Measurements from ENCODE around the gene ADAM19.
"Not testable (repeated sequence)": the region's sequence is repeated elsewhere in the genome, so short reads cannot be mapped to it uniquely, and the experiment has no call there.

Gene ADAM19

DNA sequence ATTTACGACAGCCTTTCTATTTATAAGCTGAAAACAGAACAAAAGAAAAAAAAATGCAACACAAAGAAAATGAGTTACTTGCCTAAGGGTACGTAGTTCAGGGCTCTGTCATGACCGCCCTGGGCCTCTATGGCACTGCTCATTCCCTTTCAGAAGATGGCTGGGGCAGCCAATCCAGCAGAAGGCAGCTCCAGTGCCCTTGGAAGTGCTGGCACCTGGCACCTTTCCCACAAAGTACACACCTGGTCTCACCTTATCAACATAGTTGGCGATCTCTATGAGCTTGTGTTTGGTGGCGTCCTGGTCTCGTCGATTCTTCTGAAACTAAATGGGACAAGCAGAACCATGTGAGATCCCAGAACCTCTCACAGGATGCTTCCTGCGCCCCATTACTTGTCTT is 62.4 kb downstream of the ADAM19 start:
- DNase-seq, result no peak

DNA sequence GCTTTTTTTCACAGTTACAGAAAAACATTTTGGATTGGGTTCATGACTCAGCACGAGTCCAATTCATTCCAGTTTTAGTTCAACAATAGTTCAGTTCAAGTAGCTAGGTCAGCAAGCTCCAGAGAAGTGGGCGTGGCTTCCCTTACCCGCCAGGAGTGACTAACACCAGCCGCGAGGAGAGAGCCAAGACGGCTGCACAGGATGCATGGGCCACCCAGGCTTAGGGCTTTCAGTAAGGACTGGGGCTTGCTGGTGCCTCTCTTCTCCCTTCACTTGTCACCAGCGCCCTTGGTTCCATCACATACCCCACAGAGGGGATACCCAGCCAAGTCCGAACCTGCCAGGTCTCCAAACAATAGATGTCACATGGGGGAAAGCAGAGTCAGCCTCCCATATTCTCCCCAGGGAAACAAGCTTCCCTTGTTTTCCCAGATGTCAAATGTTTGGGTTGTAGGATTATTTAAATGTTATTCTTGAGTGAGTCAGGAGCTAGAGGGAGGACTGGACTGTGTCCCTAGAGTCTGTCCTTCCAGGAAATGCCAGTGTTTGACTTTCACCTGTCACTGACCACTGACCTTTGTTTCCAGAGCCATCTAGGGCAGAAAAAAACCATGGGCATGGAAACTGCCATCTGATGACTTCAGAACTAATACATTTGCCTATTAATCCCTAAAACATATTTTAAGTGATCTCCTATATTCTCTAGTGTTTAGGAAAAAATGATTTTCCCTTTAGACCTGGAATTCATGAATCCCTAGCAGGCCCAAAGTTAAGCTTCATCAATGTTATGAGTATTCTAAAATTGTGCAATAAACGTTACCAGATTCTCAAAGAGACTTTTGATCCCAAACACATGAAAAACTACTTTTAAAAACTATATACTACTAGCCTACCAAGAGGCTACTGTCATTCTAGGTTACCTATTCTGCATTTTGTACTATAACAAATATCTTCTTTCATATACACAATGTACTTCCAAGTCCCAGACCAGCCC is 63.6 kb downstream of the ADAM19 start:
- DNase-seq, result no peak

DNA sequence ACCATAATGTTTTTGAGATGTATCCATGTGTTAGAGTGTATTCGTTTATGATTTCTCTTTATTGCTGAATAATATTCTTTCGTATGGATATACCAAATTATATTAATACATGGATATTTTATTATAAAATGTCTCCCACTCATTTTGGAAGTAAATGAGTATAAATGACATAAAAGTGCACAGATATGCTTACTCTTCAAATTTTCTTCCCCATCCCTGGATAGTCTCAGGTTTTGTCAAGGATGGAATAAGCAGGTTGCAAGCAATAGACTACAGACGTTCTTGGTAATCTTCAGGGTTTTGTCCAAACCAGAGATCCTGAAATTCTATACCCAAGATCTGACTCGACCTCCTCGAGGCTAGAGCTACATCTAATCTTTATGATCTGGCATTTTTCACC is 64.9 kb downstream of the ADAM19 start:
- no peak for DNase-seq

DNA sequence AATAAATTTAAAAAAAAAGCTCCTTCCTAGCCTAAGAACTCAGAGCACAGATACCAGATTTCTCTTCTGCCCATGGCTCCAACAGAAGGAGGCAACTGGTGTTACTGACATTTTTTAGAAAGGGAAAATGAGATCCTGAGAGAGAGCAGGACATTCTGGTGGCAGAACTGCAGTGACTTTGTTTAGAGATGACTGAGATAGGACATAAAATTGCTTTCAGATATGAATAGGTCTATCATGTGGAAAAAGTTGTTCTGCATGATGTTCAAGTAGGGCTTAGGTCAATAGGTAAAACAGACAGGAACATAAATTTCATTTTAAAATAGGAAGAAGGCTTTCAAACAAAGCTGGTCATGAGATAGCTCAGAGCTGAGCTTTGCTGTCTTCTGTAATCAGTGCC is 66.0 kb downstream of the ADAM19 start:
- DNase-seq, result no peak

DNA sequence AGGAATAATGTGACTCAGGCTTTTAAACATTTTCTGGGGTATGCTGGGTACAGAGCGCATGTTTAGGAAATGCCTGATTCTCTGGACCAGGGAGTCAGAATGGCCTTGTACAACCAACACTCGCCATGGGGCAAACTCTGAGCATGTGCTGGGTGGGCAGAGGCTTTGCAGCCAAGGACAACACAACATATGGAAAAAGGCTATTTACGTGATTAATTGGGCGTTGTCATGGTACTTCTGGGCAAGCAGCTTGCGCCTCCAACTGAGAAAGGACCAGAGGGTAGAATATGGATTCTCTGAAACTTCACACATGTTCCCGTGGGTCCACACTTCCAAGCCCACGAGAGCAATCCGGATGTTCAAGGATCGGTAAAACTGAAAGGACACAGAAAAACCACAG is 66.5 kb downstream of the ADAM19 start:
- peak in 1 of 3 experiments; percentile 1 for DNase-seq

DNA sequence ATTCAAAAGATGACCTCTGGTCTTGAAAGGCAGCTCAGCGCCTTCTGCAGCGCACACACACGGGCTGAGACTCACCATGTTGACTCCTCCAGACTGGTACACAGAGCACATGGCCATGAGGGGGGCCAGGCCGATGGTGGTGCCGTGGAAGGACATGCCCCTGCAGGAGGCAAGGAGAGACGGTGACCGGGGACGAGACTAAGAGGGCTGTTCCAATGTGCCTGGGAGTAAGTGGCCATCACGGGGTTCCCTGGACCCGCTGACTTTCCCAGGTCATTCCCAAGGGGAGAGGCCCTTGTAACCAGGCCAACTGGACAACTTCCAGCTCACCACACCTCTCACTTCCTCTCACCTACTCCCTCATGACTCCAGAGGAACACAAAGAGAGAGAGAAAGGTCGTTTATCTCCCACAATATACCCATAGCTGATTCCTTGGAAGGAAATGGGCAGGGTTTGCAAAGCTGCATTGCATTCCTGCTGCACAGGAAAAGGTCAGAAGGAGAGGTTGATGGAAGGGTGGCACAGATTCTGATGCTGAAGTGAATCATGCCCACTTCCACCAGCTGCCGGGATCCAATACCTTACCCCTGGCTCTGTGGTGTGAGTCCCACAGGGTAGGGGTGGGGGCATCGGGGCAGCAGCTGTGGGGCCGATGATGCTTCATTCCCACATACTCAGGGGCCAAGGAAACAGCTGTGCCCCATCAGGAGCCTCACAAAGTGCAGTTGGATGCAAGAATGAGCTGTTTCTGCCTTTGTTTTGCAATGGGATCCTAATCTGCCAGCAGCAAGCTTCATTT is 68.4 kb downstream of the ADAM19 start:
- no peak for DNase-seq

DNA sequence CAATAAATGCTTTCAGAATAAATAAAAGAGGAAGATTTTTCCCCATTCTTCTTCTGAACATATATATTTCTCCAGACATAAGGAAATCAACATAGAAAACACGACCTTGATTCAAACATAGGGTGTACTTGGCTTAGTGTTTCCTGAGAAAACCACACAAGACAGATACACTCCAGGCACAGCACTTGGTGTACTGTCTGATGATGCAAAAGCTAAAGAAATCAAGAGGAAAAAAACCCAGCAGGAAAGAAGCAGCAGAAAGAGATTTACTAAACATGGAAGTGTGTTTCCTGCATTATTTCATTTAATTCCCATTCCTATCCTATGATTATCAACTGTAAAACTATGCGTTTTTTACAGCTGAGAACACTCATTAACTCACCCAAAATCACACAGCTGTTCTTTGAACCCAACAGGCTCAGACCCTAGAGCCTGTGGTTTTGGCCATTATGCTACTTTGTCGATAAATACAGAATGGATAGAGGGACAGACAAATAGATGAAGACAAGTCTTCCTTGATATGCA is 69.4 kb downstream of the ADAM19 start:
- DNase-seq, result no peak

DNA sequence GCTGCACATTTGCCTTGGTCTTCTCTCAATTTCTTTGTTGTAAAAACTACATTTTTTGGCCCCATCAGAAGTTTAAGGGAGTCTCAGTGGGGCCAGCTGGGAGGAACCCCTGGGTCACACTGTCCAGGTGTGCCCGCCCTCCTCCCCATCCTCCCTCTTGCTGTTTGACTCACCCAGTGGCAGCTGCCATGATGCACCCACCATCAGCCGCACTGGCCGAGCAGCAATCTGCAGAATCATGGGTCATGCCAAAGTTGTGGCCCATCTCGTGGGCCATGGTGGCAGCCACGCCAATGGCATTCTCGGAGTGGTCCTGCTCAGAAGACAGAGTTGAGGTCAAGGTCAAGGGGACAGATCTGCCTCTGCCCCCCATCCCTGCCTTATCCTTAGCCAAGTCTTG is 70.1 kb downstream of the ADAM19 start:
- no peak for DNase-seq

DNA sequence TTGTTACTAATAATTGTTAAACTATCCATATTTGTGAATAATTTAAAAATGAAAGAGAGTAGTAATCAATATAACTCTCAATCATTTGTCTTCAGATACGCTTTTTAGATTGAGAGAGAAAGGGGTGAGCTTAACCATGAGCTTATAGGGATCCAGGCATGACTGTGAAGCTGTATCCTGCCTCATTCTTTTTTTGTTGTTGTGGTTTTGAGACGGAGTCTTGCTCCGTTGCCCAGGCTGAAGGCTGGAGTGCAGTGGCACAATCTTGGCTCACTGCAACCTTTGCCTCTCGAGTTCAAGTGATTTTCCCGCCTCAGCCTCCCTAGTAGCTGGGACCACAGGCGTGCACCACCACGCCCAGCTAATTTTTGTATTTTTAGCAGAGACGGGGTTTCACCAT is 71.5 kb downstream of the ADAM19 start:
- DNase-seq, result no peak

DNA sequence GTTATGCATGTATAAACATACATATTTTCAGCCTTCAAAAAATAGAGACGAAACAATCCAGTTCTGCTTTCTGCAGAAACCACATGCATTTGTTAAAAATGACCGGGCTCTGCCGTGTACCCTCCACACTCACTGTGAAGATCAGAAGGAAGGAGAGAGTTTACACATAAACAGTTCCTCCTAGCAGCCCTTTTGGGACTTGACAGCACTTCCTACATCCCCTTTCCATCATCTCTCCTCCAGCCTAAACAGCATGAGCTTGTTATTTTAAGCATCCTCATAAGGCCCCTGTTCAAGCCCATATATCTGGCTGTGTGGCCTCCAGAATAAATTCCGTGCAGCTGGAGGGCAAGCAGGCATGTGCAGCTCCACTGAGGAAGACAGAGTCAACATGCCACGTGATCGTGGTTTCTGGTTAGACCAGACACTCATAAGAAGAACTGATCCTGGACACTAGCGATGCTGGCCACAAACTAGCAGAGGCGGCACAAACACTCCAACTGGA is 73.4 kb downstream of the ADAM19 start:
- DNase-seq, result no peak

DNA sequence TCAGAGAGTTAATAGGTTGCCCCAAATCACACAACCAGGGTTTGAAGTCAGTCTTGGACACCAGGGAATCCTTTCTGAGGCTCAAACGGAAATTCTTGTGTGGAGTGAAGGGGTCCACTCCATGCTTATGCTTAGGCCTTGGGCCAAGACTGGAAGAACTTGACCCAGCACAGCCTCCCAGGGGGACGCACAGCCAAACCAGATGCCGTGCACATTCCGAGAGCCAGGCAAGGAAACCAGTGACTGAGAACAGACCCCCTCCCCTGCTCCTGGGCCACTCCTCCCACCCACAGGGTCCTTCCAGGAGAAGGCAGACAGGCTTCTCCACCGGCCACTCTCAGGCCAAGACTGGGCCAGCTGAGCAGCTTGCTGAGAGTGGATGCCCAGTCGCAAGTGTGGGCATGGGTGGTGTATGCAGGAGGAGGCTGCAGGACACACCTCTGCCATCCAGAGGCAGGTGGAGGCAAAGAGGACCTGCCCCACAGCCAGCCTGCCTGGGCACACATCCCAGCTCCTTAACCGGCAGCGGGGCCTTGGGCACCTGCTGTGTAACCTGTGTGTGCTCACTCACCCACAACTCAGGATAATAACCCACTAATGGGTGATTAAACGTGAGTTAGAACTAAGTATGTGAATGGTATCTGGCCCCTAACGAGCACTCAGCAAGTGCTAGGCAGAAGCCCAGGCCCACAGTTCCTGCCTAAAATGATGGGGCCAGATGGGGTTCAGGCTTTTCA is 77.5 kb downstream of the ADAM19 start:
- DNase-seq, result peak in 2 of 3 experiments; percentile 42 to 73

DNA sequence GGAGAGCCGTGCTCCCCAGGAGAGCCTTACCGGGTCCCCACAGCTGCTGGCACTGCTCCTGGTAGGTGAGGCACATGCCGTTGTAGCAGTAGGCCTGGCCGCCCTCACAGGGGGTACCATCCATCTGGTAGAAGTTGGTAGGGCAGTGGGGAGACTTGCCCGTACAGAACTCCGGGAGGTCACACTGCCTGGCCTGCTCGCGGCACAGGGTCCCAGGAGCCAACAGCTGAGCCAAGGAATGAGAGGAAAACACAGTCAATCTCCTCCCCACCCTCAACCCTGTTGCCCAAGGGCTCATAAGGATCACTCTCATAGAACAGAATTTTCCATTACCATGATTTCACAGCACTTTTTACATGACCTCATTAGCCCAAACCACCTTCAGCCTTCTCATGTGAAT is 78.7 kb downstream of the ADAM19 start:
- DNase-seq, result no peak

DNA sequence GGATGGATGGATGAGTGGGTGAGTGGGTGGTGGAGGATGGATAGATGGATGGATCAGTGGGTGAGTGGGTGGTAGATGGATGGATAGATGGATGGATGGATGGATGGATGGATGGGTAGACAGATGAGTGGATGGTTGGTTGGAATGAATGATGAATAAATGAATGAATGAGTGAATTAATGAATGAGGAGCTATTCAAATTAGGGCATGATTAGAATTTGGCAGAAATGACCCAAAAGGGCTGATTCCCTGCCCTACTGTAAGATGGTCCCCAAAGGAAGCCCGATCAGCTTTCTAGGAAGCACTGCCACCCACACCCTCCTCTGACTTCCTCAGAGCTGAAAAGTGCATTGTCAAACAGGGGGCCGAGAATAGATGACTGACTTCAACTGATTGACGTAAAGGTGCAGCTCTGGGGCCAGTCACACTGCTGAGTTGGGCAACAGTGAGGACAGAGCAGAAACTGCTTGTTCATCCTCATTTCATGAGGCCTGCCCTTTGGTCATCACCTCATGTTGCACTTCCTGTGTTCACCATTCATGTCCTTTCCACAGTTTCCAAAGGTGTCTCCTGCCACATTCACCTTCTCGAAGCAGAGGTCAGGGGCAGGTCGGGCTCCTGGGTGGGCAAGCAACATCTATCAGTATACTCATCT is 81.3 kb downstream of the ADAM19 start:
- DNase-seq, result no peak

DNA sequence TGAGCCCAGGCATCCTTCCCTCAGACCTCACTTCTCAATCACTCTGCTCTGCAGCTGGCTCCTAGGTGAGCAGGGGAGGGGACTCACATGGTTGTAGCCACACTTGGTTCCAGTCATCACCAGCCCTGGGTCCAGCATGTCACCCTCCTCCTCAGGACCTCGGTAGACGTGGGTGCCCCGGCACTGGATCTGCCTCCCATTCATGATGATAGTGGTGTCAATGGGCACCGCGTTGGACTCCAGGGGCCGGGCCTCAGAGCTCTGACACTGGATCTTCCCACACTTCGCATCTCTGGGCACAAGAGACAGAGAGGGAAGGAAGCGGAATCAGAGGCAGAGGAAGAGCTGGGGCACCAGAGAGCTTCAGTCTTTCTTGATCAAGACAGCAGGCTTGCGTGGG is 82.7 kb downstream of the ADAM19 start:
- DNase-seq, result no peak

DNA sequence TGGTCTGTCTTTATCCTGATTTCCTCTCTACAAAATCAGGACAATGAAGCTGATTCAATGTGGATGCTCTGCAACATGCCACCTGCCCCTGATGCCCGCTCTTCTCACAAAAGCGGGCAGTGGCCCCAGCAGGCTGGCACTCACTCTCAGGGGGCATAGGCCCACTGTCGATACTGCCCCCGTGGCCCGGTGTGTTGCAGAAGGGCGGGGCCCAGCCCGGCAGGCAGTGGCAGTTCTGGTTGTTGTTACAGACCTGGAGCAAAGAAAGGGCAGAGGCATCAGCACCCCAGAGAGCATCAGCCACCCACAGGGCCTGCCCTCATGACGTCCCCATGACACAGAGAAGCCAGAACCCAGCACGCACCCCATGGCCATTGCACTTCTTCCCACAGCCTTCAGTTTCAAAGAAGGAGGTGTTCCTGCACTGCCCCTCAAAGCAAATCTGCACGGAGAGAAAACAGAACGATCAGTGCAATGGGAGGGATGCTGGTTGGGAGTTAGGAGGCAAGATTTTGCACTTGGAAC is 84.0 kb downstream of the ADAM19 start:
- DNase-seq, result no peak

DNA sequence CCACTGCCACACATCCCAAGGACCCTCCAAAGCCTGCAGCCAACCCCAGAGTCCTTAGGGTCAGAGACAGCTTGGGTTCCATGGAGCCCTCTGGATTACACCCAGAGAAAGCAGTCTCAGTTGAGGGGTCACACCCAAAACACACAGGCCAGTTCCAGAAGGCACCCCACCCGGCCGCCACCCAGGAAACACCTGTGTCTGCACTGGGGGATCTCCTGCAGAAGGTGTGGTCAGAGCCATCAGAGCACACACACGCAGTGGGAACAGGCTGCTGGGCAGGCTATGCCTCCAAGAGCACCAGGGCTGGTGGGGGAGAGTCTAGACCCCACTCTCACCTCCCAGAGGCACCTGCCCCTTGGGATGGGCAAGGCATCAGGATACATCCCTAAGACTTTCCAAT is 88.2 kb downstream of the ADAM19 start:
- no peak for DNase-seq

DNA sequence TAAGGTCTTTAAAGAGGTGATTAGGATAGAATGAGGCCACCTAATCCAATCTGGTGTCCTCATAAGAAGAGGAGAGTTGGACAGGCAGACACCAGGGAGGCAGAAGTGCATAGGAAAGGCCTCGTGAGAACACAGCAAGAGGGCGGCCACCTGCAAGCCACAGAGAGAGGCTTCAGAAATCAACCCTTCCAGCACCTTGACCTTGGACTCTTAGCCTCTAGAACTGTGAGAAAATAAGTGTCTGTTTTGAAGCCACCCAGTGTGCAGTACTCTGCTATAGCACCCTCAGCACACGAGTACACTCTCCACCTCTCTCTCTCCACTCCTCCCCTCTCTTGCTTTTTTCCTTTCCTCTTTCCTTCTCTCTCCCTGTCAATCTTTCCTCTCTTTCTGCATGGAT is 88.7 kb downstream of the ADAM19 start:
- DNase-seq, result no peak

DNA sequence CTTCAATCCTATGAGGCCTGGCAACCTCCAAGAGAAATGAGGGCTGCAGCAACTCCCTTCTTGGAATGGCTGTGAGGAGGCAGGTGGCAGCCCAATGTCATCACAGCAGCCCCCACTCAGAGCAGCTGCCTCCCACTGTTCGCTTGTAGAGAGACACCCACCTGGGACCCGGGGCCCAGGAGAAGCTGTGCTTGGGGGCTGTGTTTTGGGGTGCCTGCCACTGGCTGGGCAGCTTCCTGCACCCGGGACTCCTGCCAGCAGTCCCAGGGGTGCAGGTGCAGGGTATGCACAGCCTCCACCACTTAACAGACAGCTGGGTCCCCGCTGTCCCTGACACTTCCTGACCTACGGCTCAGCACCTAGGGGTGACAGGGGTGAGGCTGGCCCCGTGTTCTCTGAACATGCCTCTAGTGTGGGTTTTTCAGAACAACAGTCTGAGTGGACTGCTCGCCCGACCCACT is 89.3 kb downstream of the ADAM19 start:
- no peak for DNase-seq

DNA sequence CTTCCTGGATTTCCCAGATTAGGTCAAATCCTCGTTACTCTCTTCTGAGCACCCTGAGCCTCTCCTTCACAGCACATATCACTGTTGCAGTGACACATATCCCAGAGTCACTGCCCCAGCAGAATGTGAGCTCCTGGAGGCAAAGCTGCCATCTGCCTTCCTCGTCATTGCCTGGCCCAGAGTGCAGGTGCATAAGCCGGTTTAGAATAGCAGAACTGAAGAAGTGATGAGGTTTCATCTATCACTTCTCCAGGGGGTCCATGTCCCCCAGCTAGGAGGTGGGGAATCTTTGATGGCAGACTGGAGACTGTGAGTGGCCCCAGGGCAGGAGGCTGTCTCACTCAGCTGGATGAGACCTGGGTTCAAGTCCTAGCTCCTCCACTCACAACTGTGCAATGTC is 89.8 kb downstream of the ADAM19 start:
- no peak for DNase-seq

DNA sequence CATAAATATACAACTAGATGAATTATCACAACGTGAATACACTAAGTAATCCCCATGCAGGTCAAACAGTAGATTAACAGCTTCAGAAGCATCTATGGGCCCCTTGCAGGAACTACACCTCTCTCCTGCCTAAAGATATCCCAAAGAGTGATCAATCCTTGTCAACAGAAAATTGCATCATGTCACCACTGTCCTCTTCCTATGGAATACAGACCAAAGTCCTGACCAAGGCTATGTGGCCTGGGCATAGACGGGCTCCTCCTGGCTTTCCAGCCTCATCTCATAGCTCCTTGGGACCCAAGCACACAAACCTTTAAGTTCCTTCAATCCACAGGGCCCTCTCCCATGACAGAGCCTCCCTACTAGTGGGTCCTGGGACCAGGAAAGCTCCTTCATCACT is 90.2 kb downstream of the ADAM19 start:
- DNase-seq, result no peak

DNA sequence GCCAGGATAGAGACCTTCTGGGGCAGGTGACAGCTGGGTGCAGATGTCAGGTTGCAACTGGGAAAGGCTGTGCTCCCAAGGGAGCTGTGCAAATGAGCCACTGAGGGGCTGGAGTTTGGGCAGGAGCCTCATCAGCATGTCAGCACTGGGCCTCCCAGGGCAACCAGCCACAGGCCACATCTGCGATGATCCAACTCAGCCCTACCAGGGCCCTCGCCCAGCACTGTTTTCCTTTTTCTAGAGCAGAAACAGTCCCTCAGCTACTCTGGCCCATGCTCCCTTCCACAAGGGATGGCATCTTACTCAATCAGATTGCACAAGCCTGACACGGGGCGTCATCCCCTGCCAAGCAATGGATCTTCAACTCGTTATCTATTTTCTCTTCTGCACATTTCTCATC is 90.8 kb downstream of the ADAM19 start:
- DNase-seq, result no peak

DNA sequence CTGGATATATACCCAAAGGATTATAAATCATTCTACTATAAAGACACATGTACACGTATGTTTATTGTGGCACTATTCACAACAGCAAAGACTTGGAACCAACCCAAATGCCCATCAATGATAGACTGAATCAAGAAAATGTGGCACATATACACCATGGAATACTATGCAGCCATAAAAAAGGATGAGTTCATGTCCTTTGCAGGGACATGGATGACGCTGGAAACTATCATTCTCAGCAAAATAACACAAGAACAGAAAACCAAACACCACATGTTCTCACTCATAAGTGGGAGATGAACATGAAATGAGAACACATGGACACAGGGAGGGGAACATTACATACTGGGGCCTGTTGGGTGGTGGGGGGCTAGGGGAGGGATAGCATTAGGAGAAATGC is 92.9 kb downstream of the ADAM19 start:
- DNase-seq, result not testable (repeated sequence)
